Measurements from ENCODE around the gene ALG8. TPM values are rescaled to one million over a fixed set of nuclear protein-coding genes. Genes with fewer than 3 reads are reported as not detected.
"Not testable (repeated sequence)": the region's sequence is repeated elsewhere in the genome, so short reads cannot be mapped to it uniquely, and the experiment has no call there.

The ALG8 gene
- 71.2 and 83.8 TPM in 2 replicates for total RNA-seq (2014; rRNA removed)
- polyA plus RNA-seq (2012) = 38.6 TPM

- DNase-seq (ENCODE audit: low read depth) = peak; percentile 93
Measured at GRCh38 chr11:78139422-78140391, at the start of gene ALG8. ALG8 (minus strand) TSS chr11:78139626; CDS start chr11:78139588, 38 bp downstream.

- DNase-seq (ENCODE audit: low read depth) = peak; percentile 96
Measured at GRCh38 chr11:78188286-78189173, 49.1 kb upstream of the ALG8 start, which contains the start of the genes KCTD21 and USP35. KCTD21 (minus strand) TSS chr11:78188626; CDS start chr11:78174554, 14,072 bp downstream. USP35 (plus strand) TSS chr11:78188919; CDS start chr11:78196246, 7,327 bp downstream.

GRCh38 chr11:78187366-78188285 lies 48.2 kb upstream of the ALG8 start:
- DNase-seq (ENCODE audit: low read depth) = no peak

GRCh38 chr11:78181185-78181584 lies 41.8 kb upstream of the ALG8 start:
- no peak for DNase-seq (ENCODE audit: low read depth)

GRCh38 chr11:78180751-78181150 lies 41.3 kb upstream of the ALG8 start:
- no peak for DNase-seq (ENCODE audit: low read depth)

- no peak for DNase-seq (ENCODE audit: low read depth)
Measured at GRCh38 chr11:78179459-78180071, 40.1 kb upstream of the ALG8 start.

GRCh38 chr11:78177216-78177615 lies 37.8 kb upstream of the ALG8 start:
- no peak for DNase-seq (ENCODE audit: low read depth)

- DNase-seq (ENCODE audit: low read depth) = no peak
Measured at GRCh38 chr11:78176605-78177141, 37.2 kb upstream of the ALG8 start.

- not testable (repeated sequence) for DNase-seq (ENCODE audit: low read depth)
Measured at GRCh38 chr11:78175862-78176261, 36.4 kb upstream of the ALG8 start.

- no peak for DNase-seq (ENCODE audit: low read depth)
Measured at GRCh38 chr11:78171951-78172350, 32.5 kb upstream of the ALG8 start.

- no peak for DNase-seq (ENCODE audit: low read depth)
Measured at GRCh38 chr11:78170874-78171549, 31.6 kb upstream of the ALG8 start.

GRCh38 chr11:78170413-78170812 lies 31.0 kb upstream of the ALG8 start:
- DNase-seq (ENCODE audit: low read depth) = no peak

- peak; percentile 47 for DNase-seq (ENCODE audit: low read depth)
Measured at GRCh38 chr11:78168539-78169477, 29.4 kb upstream of the ALG8 start.

- no peak for DNase-seq (ENCODE audit: low read depth)
Measured at GRCh38 chr11:78166855-78167469, 27.5 kb upstream of the ALG8 start.

- DNase-seq (ENCODE audit: low read depth) = no peak
Measured at GRCh38 chr11:78164471-78164870, 25.0 kb upstream of the ALG8 start.

- no peak for DNase-seq (ENCODE audit: low read depth)
Measured at GRCh38 chr11:78163828-78164227, 24.4 kb upstream of the ALG8 start.

- no peak for DNase-seq (ENCODE audit: low read depth)
Measured at GRCh38 chr11:78161962-78162371, 22.5 kb upstream of the ALG8 start.

- no peak for DNase-seq (ENCODE audit: low read depth)
Measured at GRCh38 chr11:78161346-78161745, 21.9 kb upstream of the ALG8 start.
